Adipocyte (in vitro differentiated cells): ENCODE measurements around the gene ANAPC2.
A peak's percentile ranks its signal among the peaks of the same experiment; 100 is the strongest.

Experiments
- DNase-seq: peaks from one replicate; pipeline ENCODE4 v3.0.0-alpha.2; 2015; ENCODE audit warnings: low read depth
- H3K27me3 ChIP-seq: replicated peaks from 2 replicates; pipeline ENCODE4 v1.7.0; 2013; ENCODE audit warnings: mild to moderate bottlenecking, low read length, moderate library complexity; ENCODE audit not compliant: control insufficient read depth, insufficient read depth
- H3K36me3 ChIP-seq: 2 replicates; pipeline ENCODE4 v1.7.0; 2013; ENCODE audit warnings: low read length, mild to moderate bottlenecking, moderate library complexity; ENCODE audit not compliant: control insufficient read depth, insufficient read depth, severe bottlenecking
- H3K4me1 ChIP-seq: 2 replicates; pipeline ENCODE4 v1.7.0; 2013; ENCODE audit warnings: mild to moderate bottlenecking, low read length, moderate library complexity; ENCODE audit not compliant: control insufficient read depth, insufficient read depth
- H3K4me3 ChIP-seq: 2 replicates; pipeline ENCODE4 v1.7.0; 2013; ENCODE audit warnings: mild to moderate bottlenecking, low read length, moderate library complexity
- H3K9ac ChIP-seq: 2 replicates; pipeline ENCODE4 v1.7.0; 2013; ENCODE audit warnings: mild to moderate bottlenecking, low read length, moderate library complexity
- H3K9me3 ChIP-seq: 2 replicates; pipeline ENCODE4 v1.7.0; 2013; ENCODE audit warnings: mild to moderate bottlenecking, low read length, moderate library complexity; ENCODE audit not compliant: control insufficient read depth

The ANAPC2 gene

GRCh38 chr9:137188490-137189296 lies at the start of gene ANAPC2, which contains the start of gene SSNA1:
Gene ANAPC2 (minus strand): TSS chr9:137188560. CDS start chr9:137188532, 28 bp downstream.
Gene SSNA1 (plus strand): TSS chr9:137188676. CDS start chr9:137188727, 51 bp downstream.
- Histone ChIP-seq H3K9me3 (no peaks in the 10 kb centered on the region), H3K27me3 (no peaks in the 10 kb centered on the region), H3K9ac (peak within 1 kb of the TSS; percentile 99), H3K4me3 (peak within 1 kb of the TSS; percentile 99), H3K4me1 (peaks cover 31% of the 10 kb centered on the region), H3K36me3 (peaks cover 43% of the 10 kb centered on the region)
- peak; percentile 96 for DNase-seq

GRCh38 chr9:137236936-137237421 lies 48.6 kb upstream of the ANAPC2 start:
- no peak overlapping the region for H3K4me3 ChIP-seq
- H3K27me3 ChIP-seq = peaks cover 7% of the 10 kb centered on the region
- no peak for DNase-seq
- no peaks in the 10 kb centered on the region for H3K9me3 ChIP-seq
- no peak overlapping the region for H3K9ac ChIP-seq
- H3K36me3 ChIP-seq = peaks cover under 1% of the 10 kb centered on the region
- peaks cover 19% of the 10 kb centered on the region for H3K4me1 ChIP-seq

GRCh38 chr9:137236238-137236935 lies 48.0 kb upstream of the ANAPC2 start:
- DNase-seq = peak; percentile 89

GRCh38 chr9:137235424-137236237 lies 47.3 kb upstream of the ANAPC2 start:
- peaks cover 13% of the 10 kb centered on the region for H3K27me3 ChIP-seq
- no peak overlapping the region for H3K4me3 ChIP-seq
- H3K4me1 ChIP-seq = peaks cover 19% of the 10 kb centered on the region
- H3K9me3 ChIP-seq = no peaks in the 10 kb centered on the region
- H3K9ac ChIP-seq = no peak overlapping the region
- H3K36me3 ChIP-seq = no peaks in the 10 kb centered on the region
- no peak for DNase-seq

More at GRCh38 chr9:137236238-137236935, 48.0 kb upstream of the ANAPC2 start:
- Histone ChIP-seq H3K27me3 (peaks cover 13% of the 10 kb centered on the region), H3K36me3 (no peaks in the 10 kb centered on the region), H3K9ac (no peak overlapping the region), H3K4me1 (peaks cover 19% of the 10 kb centered on the region), H3K4me3 (no peak overlapping the region), H3K9me3 (no peaks in the 10 kb centered on the region)

GRCh38 chr9:137234758-137235423 lies 46.5 kb upstream of the ANAPC2 start:
- peaks cover 20% of the 10 kb centered on the region for H3K27me3 ChIP-seq
- H3K36me3 ChIP-seq = no peaks in the 10 kb centered on the region
- DNase-seq = no peak

GRCh38 chr9:137234055-137234697 lies 45.8 kb upstream of the ANAPC2 start:
- DNase-seq = no peak
- H3K36me3 ChIP-seq = no peaks in the 10 kb centered on the region
- peaks cover 24% of the 10 kb centered on the region for H3K27me3 ChIP-seq
- H3K4me3 ChIP-seq = no peak overlapping the region
- peaks cover 19% of the 10 kb centered on the region for H3K4me1 ChIP-seq
- no peak overlapping the region for H3K9ac ChIP-seq
- H3K9me3 ChIP-seq = no peaks in the 10 kb centered on the region

More at GRCh38 chr9:137234758-137235423, 46.5 kb upstream of the ANAPC2 start:
- Histone ChIP-seq H3K4me3 (no peak overlapping the region), H3K9me3 (no peaks in the 10 kb centered on the region), H3K9ac (no peak overlapping the region), H3K4me1 (peaks cover 19% of the 10 kb centered on the region)

GRCh38 chr9:137233143-137233980 lies 45.0 kb upstream of the ANAPC2 start:
- no peak for DNase-seq
- H3K9ac ChIP-seq = no peak overlapping the region

GRCh38 chr9:137232510-137232909 lies 44.1 kb upstream of the ANAPC2 start:
- no peak for DNase-seq
- peaks cover 10% of the 10 kb centered on the region for H3K4me1 ChIP-seq
- H3K36me3 ChIP-seq = no peaks in the 10 kb centered on the region
- H3K27me3 ChIP-seq = peaks cover 30% of the 10 kb centered on the region
- H3K9ac ChIP-seq = no peak overlapping the region
- no peak overlapping the region for H3K4me3 ChIP-seq
- no peaks in the 10 kb centered on the region for H3K9me3 ChIP-seq

More at GRCh38 chr9:137233143-137233980, 45.0 kb upstream of the ANAPC2 start:
- Histone ChIP-seq H3K4me1 (peaks cover 11% of the 10 kb centered on the region), H3K4me3 (no peak overlapping the region), H3K36me3 (no peaks in the 10 kb centered on the region), H3K27me3 (peaks cover 30% of the 10 kb centered on the region), H3K9me3 (no peaks in the 10 kb centered on the region)

GRCh38 chr9:137232101-137232500 lies 43.7 kb upstream of the ANAPC2 start:
- DNase-seq = no peak
- no peaks in the 10 kb centered on the region for H3K9me3 ChIP-seq
- H3K36me3 ChIP-seq = no peaks in the 10 kb centered on the region
- H3K9ac ChIP-seq = no peak overlapping the region
- H3K27me3 ChIP-seq = peaks cover 30% of the 10 kb centered on the region
- H3K4me3 ChIP-seq = no peak overlapping the region
- H3K4me1 ChIP-seq = peaks cover 14% of the 10 kb centered on the region
